SKM-1 (cell line): ENCODE measurements around the gene ARCN1.

Source experiments
- DNase-seq: peaks from one replicate; lab custom pipeline; 2025; ENCODE audit not compliant: unreplicated experiment; lab: John Stamatoyannopoulos, UW

ARCN1 gene

DNA sequence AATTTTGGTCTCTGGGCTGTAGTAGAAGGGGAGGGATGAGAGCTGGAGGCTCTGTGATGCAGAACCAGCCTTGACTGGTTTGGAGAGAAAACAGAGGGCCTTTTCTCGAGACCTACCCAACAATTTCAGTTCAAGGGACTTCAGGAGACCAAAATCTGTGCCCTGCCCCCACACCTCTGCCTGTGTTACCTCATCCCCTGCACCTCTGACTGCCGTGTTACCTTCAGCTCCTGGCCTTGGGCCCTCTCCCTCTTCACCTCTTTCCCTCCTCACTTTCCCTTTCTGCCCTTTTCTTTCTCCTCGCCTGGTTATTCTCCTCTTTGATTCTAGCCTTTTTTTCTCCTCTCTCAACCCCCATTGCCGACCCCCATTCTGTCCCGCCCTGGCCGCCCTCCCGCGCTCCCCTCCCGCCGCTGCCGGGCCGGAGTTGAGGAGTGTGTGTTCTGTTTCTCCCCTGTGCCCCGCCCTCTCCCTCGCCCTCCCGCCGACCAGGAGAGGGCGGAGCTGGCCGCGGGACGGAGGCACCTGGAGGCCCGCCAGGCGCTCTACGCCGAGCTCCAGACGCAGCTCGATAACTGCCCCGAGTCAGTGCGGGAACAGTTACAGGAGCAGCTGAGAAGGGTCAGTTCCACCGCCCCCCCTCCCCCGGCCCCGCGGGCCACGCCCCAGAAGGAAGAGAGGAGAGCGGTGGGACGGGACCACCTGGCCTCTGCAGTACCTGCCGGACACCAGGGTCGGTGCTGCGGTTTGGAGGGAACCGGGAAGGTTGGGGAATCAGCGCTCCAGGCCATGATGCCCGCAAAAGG is 62.4 kb downstream of the ARCN1 start:
- DNase-seq = no peak

DNA sequence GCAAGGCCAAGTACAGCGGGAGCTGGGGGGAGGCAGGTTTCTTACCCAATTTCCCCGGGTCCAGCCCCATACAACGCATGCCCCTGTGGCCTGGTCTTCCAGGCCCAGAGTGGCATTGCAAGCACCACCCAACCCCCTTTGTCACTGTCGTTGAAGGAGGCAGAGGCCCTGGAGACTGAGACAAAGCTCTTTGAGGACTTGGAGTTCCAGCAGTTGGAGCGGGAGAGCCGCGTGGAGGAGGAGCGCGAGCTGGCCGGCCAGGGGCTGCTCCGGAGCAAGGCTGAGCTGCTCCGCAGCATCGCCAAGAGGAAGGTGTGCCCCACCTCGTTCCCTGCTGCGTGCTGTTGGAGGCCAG is 63.0 kb downstream of the ARCN1 start:
- no peak for DNase-seq

GRCh38 chr11:118635642-118636041 is 63.4 kb downstream of the ARCN1 start:
- DNase-seq = no peak

- DNase-seq = no peak
Observed at GRCh38 chr11:118636569-118637290, 64.5 kb downstream of the ARCN1 start.

DNA sequence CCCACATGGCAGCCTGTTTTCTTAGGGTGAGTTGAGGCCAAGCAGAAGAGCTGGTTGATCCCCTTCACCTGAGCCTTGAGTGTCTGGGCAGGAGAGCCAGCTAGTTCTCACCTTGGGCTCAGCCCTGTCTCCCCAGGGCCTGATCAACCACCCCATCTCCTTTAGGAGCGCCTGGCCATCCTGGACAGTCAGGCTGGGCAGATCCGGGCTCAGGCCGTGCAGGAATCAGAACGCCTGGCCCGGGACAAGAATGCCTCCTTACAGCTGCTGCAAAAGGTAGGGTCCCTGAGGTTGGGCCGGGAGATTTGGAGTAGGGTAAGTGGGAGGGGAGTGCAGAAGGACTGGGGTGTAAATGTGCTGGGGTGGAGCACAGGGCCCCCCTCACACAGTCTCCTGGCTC is 66.5 kb downstream of the ARCN1 start:
- no peak for DNase-seq

DNA sequence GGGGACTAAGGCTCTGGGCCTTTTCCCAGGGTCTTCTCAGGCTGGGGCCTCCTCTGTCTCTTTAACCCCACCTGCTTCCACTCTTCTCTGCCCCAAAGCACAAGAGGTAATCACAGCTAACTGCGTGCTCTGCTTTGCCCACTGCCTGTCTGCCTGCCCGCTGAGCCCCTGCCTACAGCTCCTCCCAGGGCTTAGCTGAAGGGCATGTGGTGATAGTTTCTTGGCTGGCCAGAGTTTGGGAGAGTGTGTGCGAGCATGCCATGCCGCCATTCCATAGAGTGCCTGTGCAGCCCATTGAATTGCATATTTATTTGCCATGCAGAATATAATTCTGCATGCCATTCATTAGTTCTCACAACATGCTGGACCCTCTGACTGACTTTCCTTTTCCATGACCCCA is 67.7 kb downstream of the ARCN1 start:
- no peak for DNase-seq

- DNase-seq = no peak
Observed at GRCh38 chr11:118640332-118641154, 68.3 kb downstream of the ARCN1 start.

DNA sequence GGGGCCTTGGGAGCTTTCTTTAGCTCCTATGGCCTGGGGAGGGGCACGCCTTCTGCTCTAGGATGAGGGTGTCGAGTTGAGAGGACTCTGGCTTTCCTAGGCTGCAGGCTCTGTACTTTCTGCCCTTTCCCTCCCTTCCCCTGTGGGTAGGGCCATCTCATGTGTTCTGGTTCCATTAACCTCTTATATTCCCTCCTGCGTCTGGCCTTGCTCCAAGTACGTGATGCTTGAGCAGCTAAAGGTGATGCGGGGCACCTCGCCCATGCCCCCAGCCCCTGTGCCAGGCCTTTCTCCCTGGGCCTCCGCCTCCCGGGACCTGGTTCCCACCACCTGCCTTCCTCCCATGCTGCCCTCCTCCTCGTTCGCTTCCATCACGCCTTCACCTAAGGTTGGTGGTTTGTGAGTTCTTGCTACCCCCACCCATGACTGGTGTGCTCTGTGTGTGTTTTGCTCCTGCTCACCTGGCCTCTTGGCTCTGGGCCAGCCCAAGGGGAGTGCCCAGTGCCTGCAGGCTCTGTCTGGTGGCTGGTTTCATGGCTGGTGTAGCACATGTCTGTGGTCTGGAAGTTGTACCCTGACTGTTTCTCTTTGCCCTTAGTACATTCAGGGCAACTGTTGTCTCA is 69.3 kb downstream of the ARCN1 start:
- no peak for DNase-seq

- no peak for DNase-seq
Observed at GRCh38 chr11:118643142-118643994, 71.2 kb downstream of the ARCN1 start.

- no peak for DNase-seq
Observed at GRCh38 chr11:118643995-118644345, 71.8 kb downstream of the ARCN1 start.

- DNase-seq = no peak
Observed at GRCh38 chr11:118644496-118644895, 72.3 kb downstream of the ARCN1 start.

DNA sequence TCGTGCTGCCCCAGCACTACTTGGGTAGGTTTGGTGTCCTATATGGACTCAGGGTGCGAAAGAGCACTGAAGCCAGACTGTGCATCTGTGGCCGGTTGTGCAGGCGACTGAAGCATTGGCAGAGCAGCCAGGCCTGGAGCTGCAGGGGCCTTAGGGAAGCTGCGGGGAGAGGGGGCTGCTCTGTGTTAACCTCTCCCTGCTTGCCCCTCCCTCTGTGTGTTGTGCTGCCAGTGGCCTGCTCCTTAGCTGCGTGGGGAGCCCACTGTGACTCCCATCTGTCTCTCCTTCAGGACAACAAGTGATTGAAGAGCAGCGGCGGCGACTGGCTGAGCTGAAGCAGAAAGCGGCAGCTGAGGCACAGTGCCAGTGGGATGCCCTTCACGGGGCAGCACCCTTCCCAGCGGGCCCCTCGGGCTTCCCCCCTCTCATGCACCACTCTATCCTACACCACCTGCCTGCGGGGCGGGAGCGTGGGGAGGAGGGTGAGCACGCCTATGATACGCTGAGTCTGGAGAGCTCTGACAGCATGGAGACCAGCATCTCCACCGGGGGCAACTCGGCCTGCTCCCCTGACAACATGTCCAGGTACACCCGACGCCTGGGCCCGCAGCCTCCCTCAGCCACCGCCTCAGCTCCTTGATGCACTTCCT is 73.0 kb downstream of the ARCN1 start:
- DNase-seq = no peak

GRCh38 chr11:118646393-118646792 is 74.2 kb downstream of the ARCN1 start:
- no peak for DNase-seq

DNA sequence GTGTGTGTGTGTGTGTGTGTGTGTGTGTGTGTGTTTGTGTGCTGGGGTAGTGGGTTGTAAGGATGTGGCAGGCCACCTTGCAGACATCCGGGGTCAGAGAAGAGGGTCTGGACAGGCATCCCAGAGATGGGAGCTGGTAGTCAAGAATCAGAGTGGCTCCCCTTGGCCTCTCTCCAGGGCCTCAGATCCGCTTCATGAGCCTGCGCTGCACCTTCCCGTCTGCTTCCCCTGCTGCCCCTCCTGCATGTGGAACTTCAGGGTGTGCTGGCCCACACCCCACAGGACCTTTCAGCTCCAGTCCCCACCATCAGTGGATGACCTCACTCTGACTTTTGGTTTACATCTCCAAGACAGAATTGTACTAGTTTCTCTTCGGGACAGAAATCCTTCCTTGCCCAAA is 76.1 kb downstream of the ARCN1 start:
- no peak for DNase-seq

DNA sequence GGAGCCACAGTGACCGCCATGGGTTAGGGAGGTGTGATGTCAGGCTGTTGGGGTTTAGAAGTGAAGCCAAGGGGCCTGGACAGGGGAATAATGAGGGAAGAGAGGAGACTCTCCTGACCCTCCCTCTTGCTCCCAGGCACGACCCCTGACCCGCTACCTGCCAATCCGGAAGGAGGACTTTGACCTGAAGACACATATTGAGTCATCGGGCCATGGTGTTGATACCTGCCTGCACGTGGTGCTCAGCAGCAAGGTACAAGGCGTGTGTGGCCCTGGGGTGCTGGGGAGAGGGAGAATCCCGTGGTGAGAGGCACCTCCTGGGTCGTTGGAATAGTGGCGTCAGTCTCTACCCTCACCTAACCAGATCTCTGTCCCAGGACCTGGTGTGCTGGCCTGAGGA is 77.7 kb downstream of the ARCN1 start:
- no peak for DNase-seq

DNA sequence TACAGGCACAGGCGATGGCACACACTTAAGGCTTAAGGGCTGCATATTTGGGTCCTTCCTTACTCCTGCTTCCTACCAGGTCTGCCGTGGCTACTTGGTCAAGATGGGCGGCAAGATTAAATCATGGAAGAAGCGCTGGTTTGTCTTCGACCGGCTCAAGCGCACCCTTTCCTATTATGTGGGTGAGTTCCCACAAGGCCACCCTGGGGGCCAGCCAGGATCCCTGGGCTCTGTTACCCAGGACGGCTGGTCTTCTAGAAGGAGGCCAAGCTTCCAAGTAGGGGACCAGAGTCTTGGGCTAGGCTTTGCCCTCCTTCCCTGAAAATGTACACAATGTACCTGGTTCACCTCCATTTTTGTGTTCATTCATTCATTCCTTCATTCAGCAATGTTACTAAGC is 78.2 kb downstream of the ARCN1 start:
- DNase-seq = no peak

DNA sequence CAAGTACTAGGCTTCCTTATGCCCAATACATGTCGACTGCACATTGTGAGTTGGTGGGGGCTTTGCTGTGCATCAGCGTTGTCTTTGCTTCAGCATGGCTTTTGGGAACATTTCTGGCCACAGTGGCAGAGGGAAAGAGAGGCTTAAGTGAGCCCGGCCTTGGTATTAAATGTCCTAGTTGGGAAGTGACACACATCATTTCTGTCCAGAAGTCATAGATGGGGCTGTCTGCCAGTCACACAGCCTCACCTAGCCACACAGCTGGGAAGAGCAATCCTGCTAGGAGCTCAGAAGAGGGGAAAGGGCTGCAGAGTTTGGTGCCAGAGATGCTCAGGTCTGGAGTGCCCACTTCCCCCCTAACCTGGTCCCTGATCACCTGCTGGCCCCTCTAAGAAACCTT is 79.6 kb downstream of the ARCN1 start:
- no peak for DNase-seq
